HTR-8/SVneo (cell line): Measurements from ENCODE around the gene MAD1L1.
"Not testable (repeated sequence)": the region's sequence is repeated elsewhere in the genome, so short reads cannot be mapped to it uniquely, and the experiment has no call there.

Source experiments
- DNase-seq: peaks from one replicate; pipeline ENCODE4 v3.0.0; 2011; ENCODE audit warnings: low spot score, mixed read lengths; ENCODE audit not compliant: insufficient read length
- FAIRE-seq: peaks from 2 replicates; lab custom pipeline; 2011; peaks lifted over from hg19 to GRCh38; lab: Jason Lieb, UNC

The MAD1L1 gene

DNA sequence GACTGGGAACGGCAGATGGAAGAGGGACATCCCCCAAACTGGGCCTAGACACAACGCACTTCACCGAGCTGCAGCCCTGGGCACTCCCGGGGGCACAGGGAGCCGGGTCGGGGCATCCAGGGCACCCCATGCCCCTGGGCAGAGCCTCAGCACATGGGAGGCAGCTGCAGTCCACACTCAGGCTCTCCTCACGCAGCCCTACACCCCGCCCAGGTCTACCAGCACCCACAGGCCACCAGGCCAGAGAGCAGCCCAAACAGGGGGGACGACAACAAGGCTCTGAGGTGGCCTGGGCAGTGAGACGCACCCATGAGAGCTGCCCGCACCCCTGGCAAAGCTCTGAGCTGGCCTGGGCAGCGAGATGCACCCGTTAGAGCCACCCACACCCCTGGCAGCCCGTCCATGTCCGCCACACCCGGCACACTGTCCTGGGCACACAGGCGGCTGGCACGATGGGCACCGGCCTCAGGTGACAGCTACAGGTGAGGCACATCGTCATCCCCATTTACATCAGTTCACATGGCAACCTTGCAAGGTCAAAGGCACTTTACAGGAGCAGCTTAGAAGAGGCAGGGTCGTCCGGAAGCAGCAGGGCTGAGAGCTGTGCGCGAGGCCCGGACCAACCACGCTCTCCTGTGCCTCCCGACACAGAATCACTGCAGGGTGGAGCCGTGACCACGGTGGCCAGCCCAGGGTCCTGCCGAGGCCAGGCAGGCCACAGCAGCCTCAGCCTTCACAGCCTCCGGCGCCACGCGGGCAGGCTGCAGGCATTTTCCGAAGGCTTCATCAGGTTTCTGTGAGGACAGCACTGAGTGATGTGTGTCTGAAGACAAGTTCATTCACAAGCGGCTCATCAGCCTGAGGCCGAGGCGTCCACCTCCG lies 228.6 kb downstream of the MAD1L1 start:
- DNase-seq (no peak), FAIRE-seq (peak; percentile 79)

DNA sequence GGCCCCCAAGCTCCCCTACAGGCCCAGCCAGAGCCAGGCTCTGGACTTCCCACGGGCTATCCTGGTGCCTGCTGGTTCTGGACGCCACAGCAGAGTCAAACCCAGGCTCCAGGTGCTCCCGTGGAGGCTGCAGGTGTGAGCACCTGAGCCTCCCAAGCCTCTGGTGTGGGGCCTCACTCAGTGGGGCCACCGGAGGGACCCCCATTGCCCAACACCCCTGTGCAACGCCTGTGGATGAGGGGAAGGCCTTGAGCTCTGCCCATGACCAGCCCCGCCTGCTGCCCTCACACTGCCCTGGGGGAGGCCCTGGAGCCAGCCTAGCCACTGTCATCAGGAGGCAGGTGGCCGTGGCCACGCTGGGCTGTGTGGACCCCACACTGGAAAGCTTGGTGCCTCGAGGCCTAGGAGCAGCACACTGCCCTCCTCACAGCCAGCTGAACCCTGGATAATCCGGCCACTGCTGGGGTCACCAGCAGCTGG lies 229.3 kb downstream of the MAD1L1 start:
- no peak for FAIRE-seq
- DNase-seq, result no peak

DNA sequence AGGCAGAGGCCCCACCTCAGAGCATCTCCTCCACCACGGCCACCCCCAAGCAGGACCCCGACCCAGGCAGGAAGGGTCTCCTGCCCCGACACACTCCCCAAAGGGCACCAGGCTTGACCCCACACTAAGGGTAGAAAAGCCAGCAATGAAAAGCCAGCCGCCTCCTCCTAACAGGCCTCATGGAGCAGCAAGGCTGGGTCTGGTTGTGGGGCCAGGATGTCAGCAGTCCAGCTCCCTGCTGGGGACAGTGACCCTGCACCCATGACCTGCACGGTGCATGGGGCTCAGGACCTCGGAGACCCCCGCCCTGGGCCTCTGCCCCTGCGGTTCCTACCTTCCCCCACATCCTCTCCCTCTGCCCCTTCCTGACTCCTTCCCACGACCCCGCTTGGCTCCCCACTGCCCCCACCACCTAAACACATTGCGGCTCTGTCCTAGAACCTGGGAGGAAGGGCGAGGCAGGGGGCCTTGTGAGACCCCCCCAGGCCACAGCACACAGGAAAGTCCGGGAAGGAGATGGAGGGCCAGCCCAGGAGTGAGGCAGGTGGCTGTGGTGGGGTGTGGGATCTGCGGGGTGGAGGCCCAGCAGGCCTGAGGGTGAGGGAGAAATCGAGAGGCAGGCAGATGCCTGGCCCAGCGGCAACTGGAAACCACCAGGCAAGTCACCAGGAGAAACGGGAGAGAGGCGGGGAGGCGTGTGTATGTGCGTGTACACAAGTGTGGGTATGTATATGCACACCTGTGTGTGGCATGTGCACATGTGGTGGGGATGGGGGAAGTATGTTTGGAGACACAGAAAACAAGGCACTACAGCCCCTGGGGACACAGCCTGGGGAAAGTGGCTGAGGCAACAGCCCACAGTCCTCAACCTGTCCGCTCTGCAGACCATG lies 229.9 kb downstream of the MAD1L1 start:
- DNase-seq (no peak), FAIRE-seq (peak; percentile 23)

DNA sequence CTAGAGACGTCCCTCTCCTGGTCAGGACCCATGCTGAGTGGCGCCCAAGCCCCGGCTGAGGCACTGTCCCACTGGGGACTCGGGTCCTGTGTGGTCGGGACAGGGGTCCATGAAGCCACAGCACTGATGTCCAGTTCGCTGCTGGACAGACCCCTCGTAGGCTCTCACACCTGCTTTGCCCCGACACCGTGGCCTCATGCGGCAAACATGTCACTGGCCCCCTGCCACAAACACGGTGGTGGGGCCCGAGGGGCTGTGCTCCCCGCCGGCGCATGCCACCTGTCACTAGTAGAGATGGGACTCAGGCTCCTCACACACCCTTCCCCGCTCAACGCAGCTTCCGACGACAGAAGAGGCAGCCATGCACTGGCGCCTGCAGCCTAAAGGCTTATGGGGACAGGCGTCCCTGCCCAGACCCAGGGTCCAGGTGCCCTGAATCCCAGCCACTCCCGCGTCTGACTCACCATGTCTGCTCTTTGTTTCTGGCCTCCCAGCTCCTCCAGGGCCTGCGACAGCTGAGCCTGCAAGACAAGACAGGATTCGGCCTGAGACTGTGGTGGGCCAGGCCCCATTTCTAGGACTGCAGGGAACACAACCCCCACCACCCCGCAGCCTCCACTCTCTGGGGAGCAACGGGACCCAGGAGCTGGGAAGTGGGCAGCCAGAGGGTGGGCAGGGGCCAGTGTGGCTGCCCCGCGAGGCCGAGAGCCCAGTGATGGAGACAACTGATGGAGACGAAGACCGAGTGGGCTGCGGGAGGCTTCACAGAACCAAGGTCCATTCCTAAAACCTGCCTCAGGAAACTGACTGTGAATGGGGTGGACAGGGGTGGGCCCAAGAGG lies 230.9 kb downstream of the MAD1L1 start:
- FAIRE-seq, result no peak

DNA sequence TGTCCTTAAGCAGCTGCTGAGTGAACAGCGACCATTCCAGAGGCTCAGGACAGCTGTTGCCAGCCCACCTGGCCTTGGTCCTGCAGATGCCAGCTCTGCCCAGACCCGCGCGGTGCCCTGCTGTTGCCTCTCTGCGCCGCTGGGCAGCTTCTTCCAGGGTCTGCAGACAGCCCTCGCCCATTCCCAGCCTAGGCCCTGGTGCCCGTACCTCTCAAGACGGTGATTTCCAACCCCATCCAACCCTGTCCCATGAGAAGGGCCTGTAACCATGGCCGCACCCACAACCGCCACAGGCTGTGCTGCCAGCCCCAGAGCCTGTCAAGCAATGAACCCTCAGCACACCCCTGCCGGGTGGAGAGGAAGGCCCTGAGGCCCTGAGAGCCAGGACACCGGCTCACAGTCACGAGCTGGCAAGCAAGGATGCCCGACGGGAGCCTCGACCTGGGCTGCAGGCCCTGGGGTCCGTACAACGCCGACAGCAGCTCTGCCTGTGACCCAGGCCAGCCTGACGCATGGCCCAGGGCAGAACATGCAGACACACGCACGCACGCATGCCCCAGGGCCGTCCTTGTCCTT lies 231.9 kb downstream of the MAD1L1 start:
- DNase-seq, result no peak
- no peak for FAIRE-seq

More for the DNA sequence above, 230.9 kb downstream of the MAD1L1 start:
- DNase-seq, result no peak

DNA sequence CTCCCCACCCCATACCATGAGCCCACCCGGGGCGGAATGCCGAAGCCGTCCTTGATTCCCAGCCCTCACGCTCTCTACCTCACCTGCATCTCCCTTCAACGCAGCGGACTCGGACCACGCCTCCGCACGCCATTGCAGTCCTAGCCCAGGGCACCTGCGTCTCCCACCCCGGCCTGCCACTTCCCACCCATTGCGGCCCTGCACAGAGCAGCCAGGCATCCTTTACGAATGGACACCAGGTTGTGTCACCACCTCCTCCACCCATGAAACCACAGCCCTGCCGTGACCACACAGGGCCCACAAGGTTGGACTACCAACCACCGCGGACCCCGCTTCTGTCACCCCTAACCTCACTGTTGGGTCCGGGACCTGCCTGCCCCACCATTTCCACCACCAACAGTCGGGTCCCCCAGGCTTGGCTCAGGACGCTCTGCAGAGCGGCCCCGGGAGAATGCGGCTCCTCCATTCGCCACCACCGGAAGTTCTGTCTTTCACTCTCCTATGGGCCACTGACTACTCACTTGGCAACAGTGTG lies 232.5 kb downstream of the MAD1L1 start:
- FAIRE-seq, result no peak
- no peak for DNase-seq

DNA sequence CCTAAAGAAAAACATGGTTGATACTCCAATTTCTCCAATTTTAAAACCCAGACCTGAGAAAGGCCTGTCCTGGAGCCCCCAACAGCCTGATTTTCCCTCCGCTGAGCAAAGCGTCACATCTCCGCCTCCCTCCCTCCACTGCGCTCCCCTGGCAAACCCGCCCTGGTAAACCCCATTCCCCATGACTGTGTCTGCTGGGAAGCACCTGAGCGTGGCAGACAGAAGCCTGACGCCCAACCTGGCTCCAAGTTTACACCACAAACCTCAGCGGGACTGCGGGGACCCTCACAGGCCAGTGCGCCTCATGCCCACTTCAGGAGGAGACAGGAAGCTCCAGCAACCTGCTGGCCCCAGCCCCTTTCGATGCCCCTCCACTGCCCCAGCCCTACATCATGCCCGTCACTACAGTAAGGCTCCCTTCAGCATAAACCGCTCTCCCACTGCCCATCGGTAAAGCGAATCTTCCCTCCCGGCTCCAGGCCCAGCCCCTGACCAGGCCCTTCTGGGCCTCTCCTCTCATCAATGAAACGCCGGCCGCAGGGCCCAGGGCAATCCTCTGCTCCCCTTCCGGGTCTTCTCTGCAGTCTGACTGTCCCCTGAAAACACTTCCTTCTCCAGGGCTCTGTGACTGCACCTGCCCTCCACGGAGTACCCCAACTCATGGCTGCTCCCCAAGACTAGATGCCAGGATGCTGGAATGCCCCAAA lies 233.3 kb downstream of the MAD1L1 start:
- no peak for FAIRE-seq

DNA sequence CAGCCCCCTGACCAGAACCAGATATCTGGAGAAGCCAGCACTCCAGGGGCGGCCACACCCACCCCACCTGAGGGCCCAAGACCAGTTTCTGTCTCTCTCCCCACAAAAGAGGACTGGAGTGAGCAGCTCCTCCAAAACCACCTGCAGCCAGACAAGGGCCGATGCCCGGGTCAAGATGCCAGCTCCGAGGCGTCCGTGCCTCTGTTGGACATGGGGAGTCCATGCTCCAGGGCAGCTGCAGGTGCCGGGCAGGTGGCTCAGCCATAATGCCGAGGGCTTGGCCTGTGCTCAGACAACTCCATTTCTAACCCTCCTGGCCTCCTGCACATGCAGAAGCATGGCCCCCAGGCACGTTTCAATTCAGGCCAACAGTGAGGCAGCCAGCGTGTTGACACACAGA lies 234.6 kb downstream of the MAD1L1 start:
- DNase-seq (no peak), FAIRE-seq (no peak)

More for the DNA sequence above, 233.3 kb downstream of the MAD1L1 start:
- no peak for DNase-seq

DNA sequence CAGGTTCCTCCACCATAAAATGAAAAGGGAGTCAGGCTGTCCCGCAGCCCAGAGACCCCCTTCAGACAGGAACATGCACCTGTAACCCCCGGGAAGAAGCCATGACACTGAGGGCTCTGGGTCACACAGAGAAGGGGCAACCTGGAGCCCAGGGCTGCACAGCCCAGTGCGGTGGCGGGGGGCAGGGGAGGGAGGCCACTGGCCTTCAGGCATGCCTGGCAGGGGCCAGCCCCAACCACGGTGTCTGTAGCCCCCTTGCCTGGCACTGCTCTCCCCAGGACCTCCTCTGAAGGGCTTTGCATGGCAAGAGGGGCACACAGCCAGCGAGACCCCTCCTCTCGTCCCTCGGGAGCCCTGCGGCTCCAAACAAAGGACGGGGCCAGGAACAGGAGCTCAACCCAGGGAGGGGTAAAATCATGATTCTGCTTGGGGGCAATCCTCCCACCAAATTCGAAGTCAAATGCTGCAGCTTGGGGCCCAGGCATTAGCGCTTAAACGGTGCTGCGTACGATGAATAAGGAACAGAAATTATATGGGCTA lies 235.1 kb downstream of the MAD1L1 start:
- no peak for DNase-seq
- FAIRE-seq, result no peak

DNA sequence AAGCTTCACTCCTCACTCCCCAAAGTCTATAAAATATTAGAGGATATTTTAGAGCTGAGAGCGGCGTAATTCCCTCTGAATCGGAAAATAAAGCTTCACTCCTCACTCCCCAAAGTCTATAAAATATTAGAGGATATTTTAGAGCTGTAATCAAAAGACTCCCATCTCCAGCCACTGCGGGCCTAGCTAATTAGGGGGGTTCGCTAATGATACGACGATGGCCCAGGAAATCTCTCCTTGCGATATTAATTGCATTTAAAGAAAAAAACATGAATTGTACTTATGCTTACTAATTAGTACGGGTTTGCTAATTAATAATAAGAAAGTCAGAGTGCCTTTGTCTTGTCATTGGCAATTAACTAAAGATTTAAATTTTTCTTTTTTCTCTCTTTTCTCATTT lies 235.9 kb downstream of the MAD1L1 start:
- FAIRE-seq (no peak), DNase-seq (no peak)

DNA sequence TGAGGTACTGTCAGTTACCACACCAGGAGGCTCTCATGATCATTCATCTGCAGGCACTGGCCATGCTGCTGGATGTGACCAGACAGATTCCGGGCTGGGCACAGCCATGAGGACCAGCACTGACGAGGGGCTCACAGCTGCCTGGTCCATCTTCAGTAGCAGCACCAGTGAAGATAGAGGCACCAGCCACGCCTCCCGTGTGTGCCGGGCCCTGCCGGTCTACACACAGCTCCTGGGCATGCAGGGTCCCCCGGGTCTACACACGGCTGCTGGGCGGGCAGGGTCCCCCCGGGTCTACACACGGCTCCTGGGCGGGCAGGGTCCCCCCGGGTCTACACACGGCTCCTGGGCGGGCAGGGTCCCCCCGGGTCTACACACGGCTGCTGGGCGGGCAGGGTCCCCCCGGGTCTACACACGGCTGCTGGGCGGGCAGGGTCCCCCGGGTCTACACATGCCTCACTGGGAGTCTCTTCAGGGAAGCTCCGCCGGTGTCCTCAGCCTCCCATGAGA lies 236.8 kb downstream of the MAD1L1 start:
- not testable (repeated sequence) for DNase-seq
- FAIRE-seq, result peak; percentile 92

DNA sequence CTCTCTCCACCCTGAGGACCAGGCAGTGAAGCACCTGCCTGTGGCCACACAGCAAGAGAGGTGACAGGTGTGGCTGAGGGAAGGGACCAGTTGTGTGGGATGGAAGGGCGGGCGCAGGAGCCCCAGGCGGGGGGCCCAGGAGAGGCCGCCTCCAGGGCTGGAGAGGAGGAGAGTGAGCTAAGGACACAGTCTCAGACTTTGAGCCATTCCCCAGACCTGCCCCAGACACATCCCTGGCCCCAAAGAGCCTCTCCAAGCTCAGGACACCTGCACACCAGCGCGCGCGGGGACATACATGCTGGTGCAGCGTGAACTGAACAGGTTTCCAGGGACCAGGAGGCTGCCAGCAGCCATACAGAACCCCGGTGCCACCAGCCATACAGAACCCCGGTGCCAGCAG lies 237.3 kb downstream of the MAD1L1 start:
- FAIRE-seq, result no peak
- DNase-seq, result no peak

DNA sequence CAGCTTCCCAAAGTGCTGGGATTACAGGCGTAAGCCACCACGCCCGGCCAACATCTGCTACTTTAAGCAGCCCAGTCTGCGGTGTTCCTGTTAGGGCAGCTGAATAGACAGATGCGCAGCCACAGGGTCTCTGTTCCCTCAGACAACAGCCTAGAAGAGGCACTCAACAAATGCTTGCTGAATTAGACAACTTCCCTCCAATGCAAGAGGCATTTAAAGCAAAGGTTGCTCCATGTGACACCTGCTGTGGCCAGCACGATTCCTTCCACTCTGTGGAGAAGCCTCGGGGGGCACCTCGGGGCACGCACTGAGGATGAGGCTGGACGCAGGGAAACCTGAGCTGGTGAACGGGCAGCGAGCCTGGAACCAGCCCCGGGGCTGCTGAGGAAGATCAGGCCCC lies 237.8 kb downstream of the MAD1L1 start:
- no peak for DNase-seq
- no peak for FAIRE-seq

DNA sequence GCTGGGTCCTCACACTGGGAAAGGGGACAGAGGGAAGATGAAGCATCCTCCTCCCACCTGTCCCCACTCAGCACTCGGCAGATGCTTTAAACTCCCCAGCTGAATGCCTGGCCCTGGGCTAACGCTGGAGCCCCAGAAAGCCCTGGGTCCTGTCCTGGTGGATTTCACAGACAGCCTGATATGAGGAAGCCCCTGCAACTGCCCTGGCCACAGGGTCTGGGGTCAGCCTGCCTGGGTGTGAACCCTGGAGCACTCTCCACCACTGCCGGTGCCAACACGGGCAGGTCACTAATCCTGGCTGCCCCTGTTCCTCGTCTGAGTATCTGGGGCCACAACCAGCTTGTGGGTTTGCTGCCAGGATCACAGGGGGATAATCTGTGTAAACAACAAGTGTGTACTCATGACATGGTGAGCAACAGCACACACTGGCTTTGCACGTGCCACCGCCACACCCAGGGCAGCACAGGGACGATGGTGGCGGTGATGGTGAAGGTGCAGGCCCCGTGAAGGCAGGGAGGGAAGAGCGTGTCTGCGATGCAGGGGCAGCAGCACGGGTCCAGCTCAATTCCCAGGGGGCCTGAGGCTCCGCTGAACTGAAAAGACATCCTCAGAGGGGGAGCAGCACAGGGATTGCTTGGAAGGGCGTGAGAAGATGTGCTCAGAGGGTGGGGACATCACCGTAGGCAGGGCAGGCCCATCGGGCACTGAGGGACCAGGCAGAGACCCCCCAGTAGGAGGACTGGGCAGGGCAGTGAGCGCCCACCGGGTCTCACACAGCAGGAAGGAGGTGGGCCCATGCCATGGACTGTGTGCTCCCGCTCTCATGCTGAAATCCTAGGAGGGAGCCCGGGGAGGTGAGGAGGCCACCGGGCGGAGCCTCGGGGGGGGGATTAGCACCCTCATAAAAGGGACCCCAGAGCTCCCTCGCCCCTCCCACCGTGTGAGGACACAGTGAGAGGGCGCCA lies 238.7 kb downstream of the MAD1L1 start:
- DNase-seq, result no peak
- FAIRE-seq, result peak; percentile 66

DNA sequence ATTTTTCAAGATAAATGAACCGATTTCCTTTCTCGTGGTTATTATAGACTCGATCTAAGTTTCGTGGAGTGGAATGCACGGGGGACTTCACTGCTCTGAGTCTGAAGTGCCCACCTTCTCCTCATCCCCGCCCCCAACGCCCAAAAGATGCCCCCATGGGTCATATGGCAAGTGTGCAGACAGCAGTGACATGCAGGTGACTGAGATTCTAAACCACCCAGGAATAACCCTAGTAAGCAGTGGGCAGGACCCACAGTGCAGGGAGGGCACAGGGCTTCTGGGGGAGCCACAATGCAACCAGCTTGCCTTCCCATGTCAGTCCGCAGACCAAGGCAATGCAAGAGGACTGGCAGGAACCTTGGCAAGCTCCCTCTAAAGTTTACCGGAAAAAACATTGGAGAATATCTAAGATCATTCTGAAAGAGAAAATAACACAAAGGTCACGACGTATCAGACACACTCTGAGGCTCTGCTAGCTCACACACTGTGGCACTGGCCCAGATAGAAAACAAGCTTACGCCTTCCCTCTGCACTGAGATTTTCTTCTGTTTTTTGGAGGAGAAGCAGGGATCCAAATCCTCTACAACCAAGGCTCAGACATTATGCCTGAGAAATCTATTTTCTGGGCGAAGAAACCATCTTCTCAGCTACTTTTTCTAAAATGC lies 239.6 kb downstream of the MAD1L1 start:
- FAIRE-seq (no peak), DNase-seq (no peak)

DNA sequence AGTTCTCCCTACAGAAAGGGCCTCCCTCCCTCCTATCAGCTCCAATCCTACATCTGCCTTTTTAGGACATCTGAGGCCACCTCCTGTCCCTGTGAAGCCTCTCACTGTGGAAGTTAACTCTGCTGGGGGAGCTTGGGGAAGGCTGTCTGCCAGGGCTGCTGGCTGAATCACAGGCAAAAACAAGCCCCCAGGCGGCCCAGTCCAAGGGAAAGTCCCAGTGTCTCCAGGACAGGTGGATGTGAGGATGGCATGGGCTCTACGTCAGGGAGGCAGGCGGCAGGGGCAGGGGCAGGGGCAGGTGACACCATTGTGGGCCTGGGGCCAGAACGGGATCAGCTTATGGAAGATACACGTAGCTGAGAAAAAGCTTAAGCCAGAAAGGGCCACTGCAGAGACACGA lies 240.2 kb downstream of the MAD1L1 start:
- FAIRE-seq, result no peak
- DNase-seq, result no peak
